Panc1 (cell line): ENCODE data around the gene INPP5A. TPM values are rescaled to one million over a fixed set of nuclear protein-coding genes. Genes with fewer than 3 reads are reported as not detected.

Source experiments
- ATAC-seq: fragments of 200-7000 bp; cut with Tn5 transposase; 2 replicates; pipeline ENCODE4 v1.9.1; 2020; ENCODE audit warnings: mild to moderate bottlenecking, moderate library complexity
- BruUV-seq: library from RNA; stranded (reverse); fragments of 400-500 nt; replicated peaks from 2 replicates; lab custom pipeline; 2021; lab: Mats Ljungman, UMichigan
- CTCF ChIA-PET: fragments of 300-600 bp; sonication (Branson Sonifier 250); formaldehyde crosslinking; loops from one replicate; lab custom pipeline; 2022; ENCODE audit warnings: antibody characterized with exemption; lab: Charles Lee
- POLR2A ChIA-PET: fragments of 300-600 bp; sonication (Branson Sonifier 250); formaldehyde crosslinking; loops from one replicate; lab custom pipeline; 2022; ENCODE audit warnings: antibody characterized with exemption; lab: Charles Lee
- DNase-seq: peaks from one replicate; pipeline ENCODE4 v3.0.0-alpha.2; 2010; ENCODE audit warnings: low read depth, low spot score
- H3K27ac ChIP-seq: 2 replicates; pipeline ENCODE4 v1.5.1; 2011; ENCODE audit warnings: mild to moderate bottlenecking, low read length, inconsistent platforms
- H3K27me3 ChIP-seq: fragments of 200-500 bp; sonication (Bioruptor generic); 2 replicates; pipeline ENCODE4 v1.6.0; 2014; ENCODE audit warnings: low read length, inconsistent platforms; ENCODE audit not compliant: control insufficient read depth, insufficient read depth
- H3K36me3 ChIP-seq: fragments of 200-500 bp; sonication (Bioruptor generic); 2 replicates; pipeline ENCODE4 v1.5.1; 2014; ENCODE audit warnings: inconsistent platforms, mild to moderate bottlenecking, low read length, moderate library complexity; ENCODE audit not compliant: control insufficient read depth, insufficient read depth
- H3K4me1 ChIP-seq: 2 replicates; pipeline ENCODE4 v1.5.1; 2011; ENCODE audit warnings: inconsistent platforms, mild to moderate bottlenecking, low read length, moderate library complexity; ENCODE audit not compliant: control insufficient read depth, insufficient read depth
- H3K4me3 ChIP-seq, 2 experiments: 2 replicates each; pipeline ENCODE4 v1.5.1; 2011 to 2012; ENCODE audit warnings: low read depth in 2 of 2, low read length in 2 of 2, mild to moderate bottlenecking in 2 of 2, inconsistent platforms in 1 of 2, moderate library complexity in 1 of 2
- H3K9me3 ChIP-seq: fragments of 200-500 bp; sonication (Bioruptor generic); 2 replicates; pipeline ENCODE4 v1.5.1; 2014; ENCODE audit warnings: low read depth, mild to moderate bottlenecking, inconsistent platforms, low read length, moderate library complexity; ENCODE audit not compliant: control insufficient read depth, insufficient read depth
- CTCF ChIP-seq: fragments of 450-650 bp; IDR thresholded peaks from 2 replicates; pipeline ENCODE4 v1.5.1; 2017; ENCODE audit warnings: mild to moderate bottlenecking
- POLR2AphosphoS5 ChIP-seq: IDR thresholded peaks from 2 replicates; pipeline ENCODE4 v1.6.1; 2012; ENCODE audit warnings: mild to moderate bottlenecking, low read depth, low read length, moderate library complexity
- REST ChIP-seq, 2 experiments: IDR thresholded peaks; 2 replicates each; pipeline ENCODE4 v1.6.1; 2011 to 2012; ENCODE audit warnings: low read depth in 2 of 2, control low read depth in 1 of 2, low read length in 1 of 2, mild to moderate bottlenecking in 1 of 2, moderate library complexity in 1 of 2; ENCODE audit not compliant: insufficient read depth in 1 of 2
- SIN3A ChIP-seq: IDR thresholded peaks from 2 replicates; pipeline ENCODE4 v1.6.1; 2012; ENCODE audit warnings: low read depth, mild to moderate bottlenecking, low read length, moderate library complexity, borderline replicate concordance; ENCODE audit not compliant: insufficient read depth
- TCF7L2 ChIP-seq: IDR thresholded peaks from 2 replicates; pipeline ENCODE4 v1.6.1; 2011; ENCODE audit warnings: mild to moderate bottlenecking, low read depth, low read length, inconsistent platforms
- in situ Hi-C: cut with HindIII; loops from 2 replicates; pipeline ENCODE4 v1.10.0; 2016; ENCODE audit warnings: low sequenced_read_pairs, low pct_unique_long_range_greater_than_20kb
- intact Hi-C: fragments of 100-400 bp; cut with micrococcal nuclease; formaldehyde crosslinking; loops from one replicate; pipeline ENCODE4 v1.10.0; 2022; ENCODE audit not compliant: unreplicated experiment
- total RNA-seq: library from RNA; stranded (reverse); gene quantifications from one replicate; pipeline ENCODE4 v1.2.1, GENCODE V29; 2021; ENCODE audit not compliant: unreplicated experiment

The INPP5A gene
- total RNA-seq, 1 experiment from 2014 or later, result 60.0 TPM

GRCh38 chr10:132757171-132757570 is 219.6 kb downstream of the INPP5A start:
- Histone ChIP-seq H3K4me3 (no peak overlapping the region), H3K27me3 (no peaks in the 10 kb centered on the region), H3K36me3 (no peaks in the 10 kb centered on the region), H3K4me1 (no peaks in the 10 kb centered on the region), H3K27ac (no peak overlapping the region), H3K9me3 (peaks cover 4% of the 10 kb centered on the region; the same call in 1 of the 2 replicates)
- TF ChIP-seq CTCF (no peak), SIN3A (no peak), POLR2AphosphoS5 (no peak), TCF7L2 (no peak), REST (IDR thresholded peaks at IDR 0.05; ENCODE audit: insufficient read depth in 1 of 2, low read depth in 2 of 2, low read length in 1 of 2) (no peak)
- ATAC-seq (no peak), DNase-seq (no peak)
- in situ Hi-C loops (no loop called here), intact Hi-C loops (no loop called here)
- ChIA-PET CTCF (no interaction called here), POLR2A (no interaction called here)
- no TSS peak for BruUV-seq

- H3K4me3 ChIP-seq, result no peak overlapping the region
- BruUV-seq, result no TSS peak
- DNase-seq (no peak), ATAC-seq (no peak)
- intact Hi-C loops (no loop called here), in situ Hi-C loops (no loop called here)
- no peaks in the 10 kb centered on the region for H3K27me3 ChIP-seq
- POLR2A ChIA-PET, result no interaction called here
- no peaks in the 10 kb centered on the region for H3K4me1 ChIP-seq
- TF ChIP-seq CTCF (no peak), SIN3A (no peak)
- H3K27ac ChIP-seq, result no peak overlapping the region
- CTCF ChIA-PET, result no interaction called here
- H3K9me3 ChIP-seq, result peaks cover 4% of the 10 kb centered on the region; the same call in 1 of the 2 replicates
- no peaks in the 10 kb centered on the region for H3K36me3 ChIP-seq
These were observed 221.3 kb downstream of the INPP5A start for GRCh38 chr10:132758865-132759264.
